GM18526 (cell line): ENCODE measurements around the gene SIK2.

Experiments used
- POLR2A ChIP-seq: IDR thresholded peaks from 3 replicates; pipeline ENCODE4 v1.6.1; 2011; ENCODE audit not compliant: insufficient read length; ENCODE audit errors: extremely low read depth

The SIK2 gene

GRCh38 chr11:111632516-111633220, 30.4 kb downstream of the SIK2 start:
- TF ChIP-seq POLR2A, result no peak

- TF ChIP-seq POLR2A, result no peak
Observed at GRCh38 chr11:111633248-111633647, 31.0 kb downstream of the SIK2 start.

- no peak for TF ChIP-seq POLR2A
Observed at GRCh38 chr11:111633756-111634362, 31.6 kb downstream of the SIK2 start.

GRCh38 chr11:111634981-111635705, 32.9 kb downstream of the SIK2 start:
- no peak for TF ChIP-seq POLR2A

GRCh38 chr11:111635706-111636045, 33.4 kb downstream of the SIK2 start:
- no peak for TF ChIP-seq POLR2A

- TF ChIP-seq POLR2A, result no peak
Observed at GRCh38 chr11:111637885-111638284, 35.6 kb downstream of the SIK2 start.

GRCh38 chr11:111639226-111639925, 37.1 kb downstream of the SIK2 start:
- TF ChIP-seq POLR2A, result no peak

GRCh38 chr11:111641339-111642015, 39.2 kb downstream of the SIK2 start:
- TF ChIP-seq POLR2A, result no peak

- TF ChIP-seq POLR2A, result no peak
Observed at GRCh38 chr11:111642542-111642941, 40.3 kb downstream of the SIK2 start.

- TF ChIP-seq POLR2A, result no peak
Observed at GRCh38 chr11:111644922-111645321, 42.7 kb downstream of the SIK2 start.

- no peak for TF ChIP-seq POLR2A
Observed at GRCh38 chr11:111645657-111646316, 43.5 kb downstream of the SIK2 start.

GRCh38 chr11:111652184-111652583, 49.9 kb downstream of the SIK2 start:
- no peak for TF ChIP-seq POLR2A

- TF ChIP-seq POLR2A, result no peak
Observed at GRCh38 chr11:111654601-111655000, 52.4 kb downstream of the SIK2 start.

- no peak for TF ChIP-seq POLR2A
Observed at GRCh38 chr11:111655924-111656323, 53.7 kb downstream of the SIK2 start.
